ENCODE results near the gene CENPP.

DNA sequence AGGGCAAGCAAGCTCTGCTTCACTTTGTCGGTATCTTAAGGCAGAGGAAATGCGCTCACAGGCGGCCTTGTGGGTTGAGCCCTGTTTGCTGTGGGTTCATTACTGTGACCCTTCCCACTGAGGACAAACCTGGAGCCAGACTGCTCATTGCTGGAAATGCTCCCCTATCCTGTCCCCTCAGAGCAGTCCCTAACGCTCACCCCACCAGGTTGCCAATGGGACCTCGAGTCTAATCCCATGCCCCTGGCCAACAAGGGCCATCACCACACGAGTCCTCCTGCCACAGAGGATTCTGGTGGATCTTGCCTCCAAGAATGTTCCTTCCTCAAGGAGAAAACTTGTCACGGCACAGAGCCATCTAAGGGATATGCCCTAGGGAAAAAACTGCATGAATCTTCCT lies 329.6 kb downstream of the CENPP start:
- TF ChIP-seq, protein P1, sequence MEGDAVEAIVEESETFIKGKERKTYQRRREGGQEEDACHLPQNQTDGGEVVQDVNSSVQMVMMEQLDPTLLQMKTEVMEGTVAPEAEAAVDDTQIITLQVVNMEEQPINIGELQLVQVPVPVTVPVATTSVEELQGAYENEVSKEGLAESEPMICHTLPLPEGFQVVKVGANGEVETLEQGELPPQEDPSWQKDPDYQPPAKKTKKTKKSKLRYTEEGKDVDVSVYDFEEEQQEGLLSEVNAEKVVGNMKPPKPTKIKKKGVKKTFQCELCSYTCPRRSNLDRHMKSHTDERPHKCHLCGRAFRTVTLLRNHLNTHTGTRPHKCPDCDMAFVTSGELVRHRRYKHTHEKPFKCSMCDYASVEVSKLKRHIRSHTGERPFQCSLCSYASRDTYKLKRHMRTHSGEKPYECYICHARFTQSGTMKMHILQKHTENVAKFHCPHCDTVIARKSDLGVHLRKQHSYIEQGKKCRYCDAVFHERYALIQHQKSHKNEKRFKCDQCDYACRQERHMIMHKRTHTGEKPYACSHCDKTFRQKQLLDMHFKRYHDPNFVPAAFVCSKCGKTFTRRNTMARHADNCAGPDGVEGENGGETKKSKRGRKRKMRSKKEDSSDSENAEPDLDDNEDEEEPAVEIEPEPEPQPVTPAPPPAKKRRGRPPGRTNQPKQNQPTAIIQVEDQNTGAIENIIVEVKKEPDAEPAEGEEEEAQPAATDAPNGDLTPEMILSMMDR (IDR thresholded peaks at IDR 0.05; ENCODE audit: low read length): no peak
- TF ChIP-seq EZH2 (optimal IDR thresholded peaks at IDR 0.05; ENCODE audit: low read depth, low read length): no peak

All from MM.1S (cell line).